Pancreas (tissue), 10 donors: ENCODE measurements around the gene MDFIC2. TPM values are rescaled to one million over a fixed set of nuclear protein-coding genes. Genes with fewer than 3 reads are reported as not detected.

Source experiments
- ATAC-seq, 4 donors: fragments of 200-7000 bp; cut with Tn5 transposase; one replicate each; pipeline versions ENCODE4 v1.8.0 to v1.9.1; 2020; ENCODE audit warnings: mild to moderate bottlenecking in 4 of 4, moderate library complexity in 4 of 4
- DNase-seq, 6 donors: peaks; one replicate each; pipeline ENCODE4 v3.0.0-alpha.2; 2020
- FAIRE-seq: peaks from 2 replicates; lab custom pipeline; 2012; peaks lifted over from hg19 to GRCh38; lab: Jason Lieb, UNC
- H3K27ac ChIP-seq, 4 donors: fragments of 200-600 bp; sonication (generic); 1 replicate in 3 of 4; 2 replicates in 1 of 4; pipeline versions ENCODE4 v1.5.0 to v1.8.0; 2020
- H3K27me3 ChIP-seq, 4 donors: fragments of 200-600 bp; one replicate each; pipeline ENCODE4 v1.8.0; 2021
- H3K36me3 ChIP-seq, 3 donors: fragments of 200-600 bp; sonication (generic) in 1 of 3; one replicate each; pipeline versions ENCODE4 v1.5.0 to v1.8.0; 2020 to 2021
- H3K4me1 ChIP-seq, 3 donors: fragments of 200-600 bp; one replicate each; pipeline ENCODE4 v1.8.0; 2021
- H3K4me3 ChIP-seq, 4 donors: fragments of 200-600 bp; sonication (generic) in 2 of 4; one replicate each; pipeline versions ENCODE4 v1.5.0 to v1.8.0; 2020 to 2021
- H3K9me3 ChIP-seq, 4 donors: fragments of 200-600 bp; one replicate each; pipeline ENCODE4 v1.8.0; 2021
- WGBS, 2 donors: extraction: QIAGEN DNeasy Blood & Tissue Kit; methylation state at CpG; one replicate each; pipeline ENCODE4 v1.1.7; 2013; 5-methylcytosine and 5-hydroxymethylcytosine counted together
- intact Hi-C, 3 donors: fragments of 100-400 bp; cut with DNase I; formaldehyde crosslinking; loops; one replicate each; pipeline versions ENCODE4 v1.11.1 to v1.14.2; 2022
- polyA plus RNA-seq, 2 donors: library from polyadenylated mRNA; stranded (reverse); fragments of 200-250 nt; gene quantifications; one replicate each; pipeline ENCODE4 v1.2.3, GENCODE V29; 2013
- total RNA-seq, 6 donors: library from RNA; stranded (reverse); fragmentation: NEBNext Ultra II Directional in 4 of 6; extraction: Animal tissue kit (Norgen Biotek cat#: 25700) in 4 of 6; gene quantifications; one replicate each; pipeline versions ENCODE4 v1.2.1 to v1.2.4, GENCODE V29; 2021 to 2023
- TF ChIP-seq, protein P1 (sequence below), 4 donors: fragments of 200-600 bp; sonication (generic) in 3 of 4; IDR thresholded peaks; one replicate each; pipeline versions ENCODE4 v1.5.0 to v1.8.0; 2021; ENCODE audit warnings: antibody characterized with exemption in 4 of 4
- donor health status: healthy with polysubstance abuse.
- donor health status: DM: no; HTN: no; CAD: no; lungs with moderate emphysema.
- donor health status: DM: no; HTN: no; CAD: no.
- donor health status: control.
- donor health status: control.
- donor health status: Bipolar disorder and iron deficiency.
- donor health status: DM: yes; HTN: yes; CAD: no.
- donor health status: DM: no; HTN: no; CAD: no.
- donor health status: DM: no; HTN: no; CAD: no.
- donor health status: DM: yes; HTN: yes; CAD: no.

Gene MDFIC2
- total RNA-seq (not detected), polyA plus RNA-seq (not detected)

DNA sequence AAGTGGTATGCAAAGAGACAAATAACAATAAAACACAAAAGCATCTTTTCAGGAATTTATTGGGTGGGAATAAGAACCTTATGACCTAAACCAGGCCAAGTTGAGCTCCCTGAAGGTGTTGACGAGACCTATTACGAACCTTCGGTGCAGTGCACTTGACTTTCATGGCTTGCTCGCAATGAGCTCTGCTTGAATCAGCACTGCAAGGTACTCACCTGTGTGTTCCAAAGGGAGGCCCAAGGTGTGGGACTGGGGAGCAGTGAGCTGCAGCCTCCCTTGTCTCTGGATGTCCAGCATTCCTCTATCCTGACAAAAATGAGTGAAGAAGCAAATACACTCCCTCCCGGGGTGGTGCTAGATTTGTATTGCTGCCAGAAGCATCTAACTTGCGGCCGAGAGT lies at the start of gene MDFIC2:
Gene MDFIC2, minus strand, starts transcription at position 303 of the 400 bp plus-strand sequence. CDS start 665 bp downstream, outside the sequence.
- no peak within 1 kb of the TSS for H3K4me3 ChIP-seq
- ATAC-seq: no peak
- TF ChIP-seq, protein P1, sequence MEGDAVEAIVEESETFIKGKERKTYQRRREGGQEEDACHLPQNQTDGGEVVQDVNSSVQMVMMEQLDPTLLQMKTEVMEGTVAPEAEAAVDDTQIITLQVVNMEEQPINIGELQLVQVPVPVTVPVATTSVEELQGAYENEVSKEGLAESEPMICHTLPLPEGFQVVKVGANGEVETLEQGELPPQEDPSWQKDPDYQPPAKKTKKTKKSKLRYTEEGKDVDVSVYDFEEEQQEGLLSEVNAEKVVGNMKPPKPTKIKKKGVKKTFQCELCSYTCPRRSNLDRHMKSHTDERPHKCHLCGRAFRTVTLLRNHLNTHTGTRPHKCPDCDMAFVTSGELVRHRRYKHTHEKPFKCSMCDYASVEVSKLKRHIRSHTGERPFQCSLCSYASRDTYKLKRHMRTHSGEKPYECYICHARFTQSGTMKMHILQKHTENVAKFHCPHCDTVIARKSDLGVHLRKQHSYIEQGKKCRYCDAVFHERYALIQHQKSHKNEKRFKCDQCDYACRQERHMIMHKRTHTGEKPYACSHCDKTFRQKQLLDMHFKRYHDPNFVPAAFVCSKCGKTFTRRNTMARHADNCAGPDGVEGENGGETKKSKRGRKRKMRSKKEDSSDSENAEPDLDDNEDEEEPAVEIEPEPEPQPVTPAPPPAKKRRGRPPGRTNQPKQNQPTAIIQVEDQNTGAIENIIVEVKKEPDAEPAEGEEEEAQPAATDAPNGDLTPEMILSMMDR (IDR thresholded peaks at IDR 0.05): no peak
- FAIRE-seq: no peak
- H3K27me3 ChIP-seq: peaks cover 0 to 3% (median 0%) of the 10 kb centered on the region in 4 donors
- WGBS, 2 donors: 72 to 85% methylated on average over 7 of the region's 7 CpGs
- no peak within 1 kb of the TSS for H3K27ac ChIP-seq
- H3K4me1 ChIP-seq: no peaks in the 10 kb centered on the region
- H3K36me3 ChIP-seq: no peaks in the 10 kb centered on the region
- intact Hi-C loops: no loop called here
- DNase-seq: no peak
- H3K9me3 ChIP-seq: no peaks in the 10 kb centered on the region

DNA sequence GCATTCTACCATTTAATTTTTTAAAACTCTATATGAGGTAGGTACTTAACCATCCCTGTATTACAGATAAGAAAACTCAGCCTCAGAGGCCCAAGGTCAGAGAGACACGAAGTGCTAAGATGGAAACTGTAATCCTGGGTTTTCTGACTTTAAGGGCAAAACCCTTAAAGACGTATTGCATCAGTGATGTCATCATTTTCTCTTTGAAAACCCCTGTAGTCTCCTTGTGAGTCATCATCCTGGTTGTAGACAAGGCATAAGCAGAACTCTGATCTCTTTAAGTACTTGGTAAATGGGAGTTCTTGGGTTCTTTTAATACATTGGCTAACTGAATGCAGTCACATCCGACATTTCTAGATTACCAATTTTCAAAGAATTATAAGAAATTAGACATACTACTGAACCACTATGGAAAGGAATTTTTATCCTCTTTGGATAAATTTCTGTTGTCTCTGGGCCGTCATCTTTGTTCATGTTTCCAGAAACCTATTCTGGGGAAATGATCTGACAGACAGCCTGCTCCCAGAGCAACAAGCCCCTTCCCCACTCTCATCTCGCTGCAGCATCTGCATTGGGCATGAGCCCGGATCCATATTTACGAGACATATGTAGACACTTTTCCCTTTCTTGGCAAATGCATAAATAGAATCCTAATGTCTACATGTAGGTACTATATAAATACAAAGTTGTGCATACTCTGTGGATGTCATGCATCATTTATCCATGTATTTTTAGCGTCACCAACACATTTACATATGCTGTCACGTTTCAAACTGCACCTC lies 48.7 kb upstream of the MDFIC2 start:
- DNase-seq (no peak), ATAC-seq (no peak), FAIRE-seq (no peak)
- Histone ChIP-seq H3K36me3 (no peaks in the 10 kb centered on the region), H3K27me3 (no peaks in the 10 kb centered on the region), H3K4me3 (no peak overlapping the region), H3K27ac (no peak overlapping the region), H3K9me3 (no peaks in the 10 kb centered on the region), H3K4me1 (no peaks in the 10 kb centered on the region)
- intact Hi-C loops: loop anchor here in 1 of 3 donors (10.0 kb wide), 1 partner anchor 266 kb away; no protein-coding TSS in a partner anchor
- 48 to 67% methylated on average over 9 of the region's 9 CpGs for WGBS, 2 donors
- TF ChIP-seq, protein P1 (IDR thresholded peaks at IDR 0.05): no peak

DNA sequence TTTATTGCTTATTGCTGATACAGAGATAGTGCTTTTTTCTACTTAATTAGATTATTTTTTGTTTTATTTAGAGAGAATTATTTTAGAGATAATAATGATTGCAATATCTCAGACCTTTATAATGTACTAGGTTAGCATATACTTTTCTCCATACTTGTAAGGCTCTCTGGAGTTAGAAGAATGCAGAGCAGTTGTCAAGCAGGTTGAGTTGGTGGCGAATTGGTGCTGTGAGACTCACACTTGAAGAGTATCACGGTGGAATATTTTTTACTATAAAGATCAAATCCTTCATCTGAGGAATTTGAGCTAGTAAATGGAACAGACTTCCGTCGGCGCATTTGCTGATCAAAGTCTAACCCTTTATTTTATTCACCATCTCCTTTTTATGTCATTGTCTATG lies 47.3 kb upstream of the MDFIC2 start:
- Histone ChIP-seq H3K27ac (no peak overlapping the region), H3K27me3 (no peaks in the 10 kb centered on the region), H3K9me3 (no peaks in the 10 kb centered on the region), H3K36me3 (no peaks in the 10 kb centered on the region), H3K4me3 (no peak overlapping the region), H3K4me1 (no peaks in the 10 kb centered on the region)
- no peak for FAIRE-seq
- intact Hi-C loops: loop anchor here in 1 of 3 donors (10.0 kb wide), 1 partner anchor 265 kb away; no protein-coding TSS in a partner anchor
- 66 to 80% methylated on average over 5 of the region's 5 CpGs for WGBS, 2 donors
- ATAC-seq: no peak
- no peak for DNase-seq
- TF ChIP-seq, protein P1 (IDR thresholded peaks at IDR 0.05): no peak

DNA sequence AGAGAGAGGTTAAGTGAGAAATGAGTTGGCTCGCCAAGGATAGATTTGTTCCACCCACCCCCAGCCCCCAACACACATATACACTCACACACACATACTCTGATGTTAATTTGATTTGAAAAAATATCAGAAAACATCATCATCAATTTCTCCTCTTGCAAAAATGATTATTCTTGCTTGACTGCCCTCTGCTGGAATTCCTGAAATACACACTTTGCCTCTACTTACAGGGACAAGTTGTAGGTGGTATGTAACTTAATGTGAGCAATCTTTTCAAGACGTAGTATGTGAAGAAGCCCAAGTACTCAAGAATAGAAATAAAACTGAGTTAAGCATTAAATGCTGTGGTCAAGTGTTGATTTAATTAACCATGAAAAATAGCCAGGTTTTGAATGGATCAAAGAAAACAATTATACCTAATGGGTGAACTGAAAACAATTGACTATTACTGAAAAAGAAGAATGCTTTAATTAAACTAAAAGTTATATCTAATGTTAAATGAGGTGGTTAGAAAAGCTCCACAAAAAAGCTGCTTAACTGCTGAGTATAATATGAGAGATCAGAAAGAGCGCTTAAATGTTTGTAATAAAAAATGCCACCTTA lies 46.6 kb upstream of the MDFIC2 start:
- H3K27me3 ChIP-seq: no peaks in the 10 kb centered on the region
- intact Hi-C loops: no loop called here
- no peaks in the 10 kb centered on the region for H3K4me1 ChIP-seq
- FAIRE-seq: peak; percentile 85
- H3K27ac ChIP-seq: no peak overlapping the region
- no peak overlapping the region for H3K4me3 ChIP-seq
- DNase-seq: peak in 2 of 6 donors; percentile 13 to 17
- TF ChIP-seq, protein P1 (IDR thresholded peaks at IDR 0.05): peak in 3 of 4 donors; percentile 44 to 52 (median 51)
- no peaks in the 10 kb centered on the region for H3K36me3 ChIP-seq
- 36 to 40% methylated on average over 3 of the region's 3 CpGs for WGBS, 2 donors
- H3K9me3 ChIP-seq: no peaks in the 10 kb centered on the region
- peak in 3 of 4 donors; percentile 55 to 58 (median 56) for ATAC-seq
